Heart right ventricle (tissue), 16 donors: ENCODE measurements around the gene DLGAP1. TPM values are rescaled to one million over a fixed set of nuclear protein-coding genes. Genes with fewer than 3 reads are reported as not detected.
"Not testable (repeated sequence)": the region's sequence is repeated elsewhere in the genome, so short reads cannot be mapped to it uniquely, and the experiment has no call there.

Experiments used
- ATAC-seq, 8 donors: fragments of 200-7000 bp; cut with Tn5 transposase; one replicate each; pipeline ENCODE4 v1.9.1; 2020; ENCODE audit warnings: mild to moderate bottlenecking in 8 of 8, moderate library complexity in 8 of 8, moderate number of reproducible peaks in 1 of 8
- DNase-seq, 2 donors: peaks; one replicate each; pipeline ENCODE4 v3.0.0-alpha.2; 2020
- H3K27ac ChIP-seq, 10 donors: fragments of 200-600 bp; sonication (generic) in 2 of 10; one replicate each; pipeline versions ENCODE4 v1.5.0 to v1.8.0; 2020 to 2022; ENCODE audit warnings: mild to moderate bottlenecking in 3 of 10
- H3K27me3 ChIP-seq, 7 donors: fragments of 200-600 bp; one replicate each; pipeline ENCODE4 v1.8.0; 2021 to 2022; ENCODE audit warnings: mild to moderate bottlenecking in 2 of 7
- H3K36me3 ChIP-seq, 9 donors: fragments of 200-600 bp; sonication (generic) in 1 of 9; one replicate each; pipeline versions ENCODE4 v1.5.0 to v1.8.0; 2020 to 2022; ENCODE audit warnings: mild to moderate bottlenecking in 2 of 9
- H3K4me1 ChIP-seq, 9 donors: fragments of 200-600 bp; sonication (generic) in 1 of 9; one replicate each; pipeline versions ENCODE4 v1.5.0 to v1.8.0; 2020 to 2022; ENCODE audit warnings: mild to moderate bottlenecking in 4 of 9
- H3K4me3 ChIP-seq, 10 donors: fragments of 200-600 bp; sonication (generic) in 2 of 10; one replicate each; pipeline versions ENCODE4 v1.5.0 to v1.8.0; 2020 to 2022; ENCODE audit warnings: mild to moderate bottlenecking in 7 of 10, moderate library complexity in 2 of 10
- H3K9me3 ChIP-seq, 11 donors: fragments of 200-600 bp in 10 of 11; sonication (generic) in 2 of 11; one replicate each; pipeline versions ENCODE4 v1.5.0 to v1.8.0; 2013 to 2022; ENCODE audit warnings: mild to moderate bottlenecking in 2 of 11, control low read depth in 1 of 11, moderate library complexity in 1 of 11
- CTCF ChIP-seq, 9 donors: fragments of 200-600 bp; sonication (generic) in 2 of 9; IDR thresholded peaks; one replicate each; pipeline versions ENCODE4 v1.5.0 to v1.8.0; 2021 to 2022; ENCODE audit warnings: antibody characterized with exemption in 9 of 9, mild to moderate bottlenecking in 5 of 9, moderate library complexity in 1 of 9
- WGBS, 2 donors: extraction: QIAGEN DNeasy Blood & Tissue Kit; methylation state at CpG; one replicate each; pipeline ENCODE4 v1.1.7; 2013; ENCODE audit warnings: inconsistent platforms in 1 of 2; 5-methylcytosine and 5-hydroxymethylcytosine counted together
- intact Hi-C, 10 donors: fragments of 100-400 bp; cut with DNase I; formaldehyde crosslinking; loops; one replicate each; pipeline versions ENCODE4 v1.11.1 to v1.14.2; 2022
- long read RNA-seq, 3 donors: library from polyadenylated mRNA; unstranded; transcript quantifications; one replicate each; pipeline ENCODE4 v2.0.0, GENCODE V29; 2020 to 2021
- polyA plus RNA-seq, 2 donors: library from polyadenylated mRNA; stranded (reverse); fragments of 200-250 nt; gene quantifications; one replicate each; pipeline ENCODE4 v1.2.3, GENCODE V29; 2013
- total RNA-seq, 10 donors: library from RNA; stranded (reverse); fragmentation: NEBNext Ultra II Directional in 3 of 10; extraction: Animal tissue kit (Norgen Biotek cat#: 25700) in 3 of 10; gene quantifications; one replicate each; pipeline versions ENCODE4 v1.2.1 to v1.2.4, GENCODE V29; 2021 to 2023
- donor health status: Arrhythmogenic right ventricular cardiomyopathy.
- donor health status: ischemic (EF 13 %, LVEDD 7.1; RV severe dilation, severe dysfunction).
- donor health status: healthy with polysubstance abuse.
- donor health status: DM: no; HTN: yes; CAD: no.
- donor health status: DM: no; HTN: no; CAD: no.
- donor health status: ischemic (EF 25% LVEDD 6.9; RV normal size, moderate dysfunction).
- donor health status: ischemic (EF 25% LVEDD 5.7; RV mildly dilated, moderate dysfunction).
- donor health status: healthy.
- donor health status: DM: yes; HTN: yes; CAD: no.
- donor health status: Ischemic cardiomyopathy.
- donor health status: ischemic (EF 35%, LVEDD 5.7; RV mildly dilated, moderate dysfunction).
- donor health status: nonischemic (EF 11% LVEDD 7.7; RV severe dilation, severe dysfunction).
- donor health status: DM: yes; HTN: yes; CAD: no.
- donor health status: PGD.
- donor health status: ischemic (EF 29% LVEDD 5.4; RV normal size, mild dysfunction).
- donor health status: nonischemic (EF 23%, LVEDD 6.1; RV moderate dilation, normal function).

DLGAP1 gene
- total RNA-seq (1 to 10 TPM in 5 of 10 donors, under 1 TPM in 3, not detected in 2; 0.10 to 7.2 (median 1.9) TPM), polyA plus RNA-seq (under 1 TPM; 0.07 TPM)
- long read RNA-seq, donor 1, partial matches to known transcripts, result 1 of 2 reads
- long read RNA-seq, donor 1, other reads (novel, unspliced or antisense), result 1 of 2 reads
- long read RNA-seq, donor 2, partial matches to known transcripts, result 0 of 1 reads
- long read RNA-seq, donor 2, other reads (novel, unspliced or antisense), result 1 of 1 reads
- long read RNA-seq, donor 3, partial matches to known transcripts, result 0 of 2 reads
- long read RNA-seq, donor 3, other reads (novel, unspliced or antisense), result 2 of 2 reads

DNA sequence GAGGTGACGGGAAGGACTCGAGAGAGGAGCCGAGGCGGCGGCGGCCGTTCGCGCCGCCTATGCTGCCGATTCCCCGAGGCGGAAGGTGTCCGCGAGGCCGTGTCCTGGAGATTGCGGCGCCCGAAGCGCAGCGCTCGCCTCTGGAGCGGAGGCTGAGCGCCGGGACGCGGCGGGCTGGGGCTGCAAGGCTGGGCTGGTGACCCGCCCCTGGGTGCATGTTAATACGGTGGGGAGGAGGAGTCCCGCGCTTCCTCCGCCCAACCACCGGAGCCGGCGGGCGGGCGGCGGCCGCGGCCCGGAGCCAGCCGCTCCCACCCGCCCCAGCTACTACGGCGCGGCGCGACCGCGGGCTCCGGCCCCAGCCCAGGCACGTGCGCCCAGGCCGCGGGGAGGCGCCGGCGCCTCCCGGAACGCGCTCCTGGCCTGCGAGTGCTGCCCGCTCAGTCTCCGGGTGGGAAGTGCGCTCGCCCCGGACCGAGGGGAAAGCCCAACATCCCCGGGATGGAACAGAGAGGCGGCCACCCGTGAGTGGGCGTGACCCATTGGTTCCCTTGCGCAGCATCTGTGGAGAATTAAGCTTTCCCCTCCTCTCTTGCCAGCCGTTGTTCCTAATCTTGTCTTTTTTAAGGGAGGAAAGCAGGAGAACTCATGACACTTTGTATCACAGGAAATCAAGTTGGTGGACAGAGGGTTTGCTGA lies at the start of gene DLGAP1:
Gene DLGAP1, minus strand, starts transcription at position 195 of the 699 bp plus-strand sequence.
- Histone ChIP-seq H3K4me1 (peaks cover 0 to 12% (median 7%) of the 10 kb centered on the region in 9 donors), H3K27ac (no peak within 1 kb of the TSS), H3K27me3 (peaks cover 13 to 82% (median 65%) of the 10 kb centered on the region in 7 donors), H3K4me3 (peak within 1 kb of the TSS in 9 of 10 donors; percentile 24 to 47 (median 41)), H3K36me3 (no peaks in the 10 kb centered on the region), H3K9me3 (peaks cover 0 to 3% (median 0%) of the 10 kb centered on the region in 11 donors)
- intact Hi-C loops, result loop anchor here in 1 of 10 donors (10.0 kb wide), 1 partner anchor 60 kb away; no protein-coding TSS in a partner anchor
- no peak for TF ChIP-seq CTCF (IDR thresholded peaks at IDR 0.05)
- peak in 5 of 8 donors; percentile 69 to 80 (median 76) for ATAC-seq
- DNase-seq, result peak in 1 of 2 donors; percentile 29
- WGBS, 2 donors, result 0 to 1% methylated on average over 68 to 75 of the region's 75 CpGs

DNA sequence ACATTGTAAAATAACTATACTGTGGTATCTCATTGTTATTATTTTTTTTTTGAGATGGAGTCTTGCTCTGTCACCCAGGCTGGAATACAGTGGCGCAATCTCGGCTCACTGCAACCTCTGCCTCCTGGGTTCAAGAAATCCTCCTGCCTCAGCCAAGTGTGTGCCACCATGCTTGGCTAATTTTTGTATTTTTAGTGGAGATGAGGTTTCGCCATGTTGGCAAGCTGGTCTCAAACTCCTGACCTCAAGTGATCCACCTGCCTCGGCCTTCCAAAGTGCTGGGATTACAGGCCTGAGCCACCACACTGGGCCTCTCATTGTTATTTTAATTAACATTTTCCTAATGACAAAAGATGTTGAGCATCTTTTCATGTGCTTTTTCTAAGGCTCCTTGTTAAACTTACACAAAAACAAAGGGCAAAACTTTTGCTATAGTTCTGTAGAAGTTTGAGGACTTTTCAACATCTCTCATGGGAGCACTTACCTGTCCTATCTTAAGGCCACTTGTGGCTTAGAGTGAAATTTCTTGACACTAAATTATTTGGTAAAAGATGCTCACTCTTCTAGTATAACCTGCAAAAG lies 39.7 kb upstream of the DLGAP1 start:
- DNase-seq, H3K27me3 ChIP-seq, H3K9me3 ChIP-seq, H3K4me3 ChIP-seq, H3K4me1 ChIP-seq, ATAC-seq, H3K27ac ChIP-seq, H3K36me3 ChIP-seq: not testable (repeated sequence)
- WGBS, 2 donors, result 75 to 89% methylated on average over 4 of the region's 4 CpGs
- intact Hi-C loops, result loop anchor here in 1 of 10 donors (10.0 kb wide), 1 partner anchor 60 kb away; no protein-coding TSS in a partner anchor

GRCh38 chr18:4468511-4468910 lies 13.4 kb upstream of the DLGAP1 start:
- intact Hi-C loops, result loop anchor here in 1 of 10 donors (10.0 kb wide), 1 partner anchor 54 kb away; no protein-coding TSS in a partner anchor
- TF ChIP-seq CTCF (IDR thresholded peaks at IDR 0.05), result no peak
- DNase-seq (no peak), ATAC-seq (no peak)
- Histone ChIP-seq H3K9me3 (peaks cover 0 to 3% (median 0%) of the 10 kb centered on the region in 11 donors), H3K27ac (no peak overlapping the region), H3K4me3 (no peak overlapping the region), H3K4me1 (no peaks in the 10 kb centered on the region), H3K27me3 (no peaks in the 10 kb centered on the region), H3K36me3 (no peaks in the 10 kb centered on the region)
- 19 to 22% methylated on average over 3 of the region's 3 CpGs for WGBS, 2 donors

DNA sequence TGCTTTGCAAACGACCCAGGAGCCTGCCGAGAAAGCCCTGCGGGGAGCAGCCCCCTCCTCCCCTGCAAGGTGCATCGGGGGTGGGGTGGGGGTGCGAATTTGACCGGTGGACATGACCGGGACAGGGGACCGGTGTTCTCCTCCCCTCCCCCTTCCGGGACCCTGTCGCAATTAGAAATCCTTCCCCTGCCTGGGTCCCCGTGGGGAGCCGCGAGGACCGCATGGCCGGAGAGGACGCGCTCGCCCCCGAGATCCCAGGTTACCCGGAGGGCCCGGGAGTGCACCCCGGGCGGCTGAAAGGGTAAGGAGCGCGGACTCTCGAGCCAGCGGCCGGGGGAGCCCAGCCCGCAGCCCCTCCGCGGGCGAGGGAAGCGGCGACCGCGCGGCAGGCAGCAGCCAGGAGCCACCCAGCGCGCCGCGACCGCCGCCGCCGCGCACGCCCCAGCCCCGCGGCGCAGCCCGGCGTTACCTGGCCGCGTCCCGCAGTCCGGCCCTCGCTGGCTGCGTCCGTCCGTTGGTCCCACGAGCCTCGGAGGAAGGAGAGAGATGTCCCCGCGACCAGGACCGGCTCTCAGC lies 482 bp downstream of the DLGAP1 start:
- ATAC-seq, result no peak
- Histone ChIP-seq H3K4me1 (peaks cover 0 to 12% (median 7%) of the 10 kb centered on the region in 9 donors), H3K9me3 (peaks cover 0 to 3% (median 0%) of the 10 kb centered on the region in 11 donors), H3K4me3 (peak overlapping the region in 9 of 10 donors; percentile 24 to 47 (median 41)), H3K27ac (no peak overlapping the region), H3K27me3 (peaks cover 13 to 82% (median 65%) of the 10 kb centered on the region in 7 donors), H3K36me3 (no peaks in the 10 kb centered on the region)
- no peak for DNase-seq
- no peak for TF ChIP-seq CTCF (IDR thresholded peaks at IDR 0.05)
- intact Hi-C loops, result loop anchor here in 1 of 10 donors (10.0 kb wide), 1 partner anchor 60 kb away; no protein-coding TSS in a partner anchor
- 1% methylated on average over 61 to 65 of the region's 65 CpGs for WGBS, 2 donors
